HG02642 (cell line): ENCODE results near the gene KIF26B.
"Not testable (repeated sequence)": the region's sequence is repeated elsewhere in the genome, so short reads cannot be mapped to it uniquely, and the experiment has no call there.

Experiments
- ATAC-seq: cut with Tn5 transposase; IDR thresholded peaks from one replicate; pipeline ENCODE4 v1.9.1; 2021; ENCODE audit warnings: mild to moderate bottlenecking; ENCODE audit not compliant: unreplicated experiment, poor library complexity

KIF26B gene

DNA sequence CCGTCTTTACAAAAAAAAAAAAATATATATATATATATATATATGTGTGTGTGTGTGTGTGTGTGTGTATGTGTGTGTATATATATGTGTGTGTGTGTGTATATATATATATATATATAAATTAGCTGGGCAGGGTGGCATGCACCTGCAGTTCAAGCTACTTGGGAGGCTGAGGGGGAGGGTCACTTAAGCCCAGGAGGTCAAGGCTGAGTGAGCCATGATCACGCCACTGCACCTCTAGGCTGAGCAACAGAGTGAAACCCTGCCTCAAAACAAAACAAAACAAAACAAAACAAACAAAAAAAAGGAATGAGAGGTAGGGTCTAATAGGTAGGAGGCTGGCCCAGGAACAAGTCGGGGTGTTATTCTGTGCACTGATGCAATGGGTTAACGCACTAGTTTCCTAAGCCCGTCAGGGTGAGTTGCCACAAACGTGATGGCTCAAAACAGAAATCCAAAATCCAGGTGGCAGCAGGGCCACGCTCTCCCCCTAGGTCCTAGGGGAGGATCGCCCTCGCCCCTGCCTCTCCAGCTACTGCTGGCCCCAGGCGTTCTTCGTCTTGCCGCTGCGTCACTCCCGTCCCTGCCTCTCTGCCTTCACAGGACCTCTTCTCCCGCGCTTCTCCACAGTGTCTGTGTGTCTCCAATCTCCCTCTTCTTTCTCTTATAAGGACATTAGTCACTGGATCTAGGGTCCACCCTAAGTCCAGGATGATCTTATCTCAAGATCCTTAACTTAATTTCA, 24.3 kb upstream of the KIF26B start:
- not testable (repeated sequence) for ATAC-seq

GRCh38 chr1:245131026-245131393, 23.8 kb upstream of the KIF26B start:
- no peak for ATAC-seq

DNA sequence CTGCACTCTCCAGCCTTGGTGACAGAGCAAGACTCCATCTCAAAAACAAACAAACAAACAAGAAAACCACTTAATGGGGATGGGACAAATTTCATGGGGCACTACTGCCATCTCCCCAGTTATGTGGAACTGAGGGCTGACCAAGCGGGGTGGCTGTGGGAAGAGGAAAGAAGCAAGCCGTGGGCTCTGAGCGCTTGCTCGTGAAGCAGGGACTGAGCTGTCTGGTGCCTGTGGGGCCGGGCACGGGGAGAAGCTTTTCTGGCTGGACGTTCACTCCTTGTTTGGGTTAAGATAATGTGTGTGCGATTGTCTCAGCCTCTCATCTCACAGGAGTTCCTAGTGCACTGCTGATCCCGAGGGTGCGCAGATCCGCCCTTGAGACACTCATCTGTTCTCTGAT, 22.0 kb upstream of the KIF26B start:
- ATAC-seq, result no peak

GRCh38 chr1:245133995-245134715, 20.6 kb upstream of the KIF26B start:
- no peak for ATAC-seq

DNA sequence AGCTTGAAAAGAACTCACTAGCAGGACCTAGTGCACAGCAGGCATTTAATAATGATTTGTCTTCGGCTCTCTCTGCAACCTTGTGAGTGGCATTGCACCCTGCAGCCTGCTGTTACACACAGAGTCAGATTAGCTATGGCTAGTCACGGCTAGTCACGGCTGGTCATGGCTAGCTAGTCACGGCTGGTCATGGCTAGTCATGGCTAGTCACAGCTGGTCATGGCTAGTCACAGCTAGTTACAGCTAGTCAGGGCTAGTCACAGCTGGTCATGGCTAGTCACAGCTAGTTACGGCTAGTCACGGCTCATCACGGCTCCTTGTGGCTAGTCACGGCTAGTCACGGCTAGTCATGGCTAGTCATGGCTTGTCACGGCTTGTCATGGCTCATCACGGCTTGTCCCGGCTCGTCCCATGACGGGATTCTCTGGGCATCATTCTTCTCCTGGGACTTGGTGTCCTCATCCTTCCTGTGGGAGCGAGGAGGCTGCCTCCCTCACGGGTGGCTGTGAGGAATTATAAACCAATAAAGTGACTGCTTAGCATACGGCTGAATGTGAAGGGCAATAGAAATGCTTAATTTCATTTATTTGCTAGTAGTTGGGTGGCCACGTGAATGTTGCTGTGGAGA, 12.5 kb upstream of the KIF26B start:
- ATAC-seq, result no peak

GRCh38 chr1:245142976-245143375, 11.8 kb upstream of the KIF26B start:
- ATAC-seq, result no peak

DNA sequence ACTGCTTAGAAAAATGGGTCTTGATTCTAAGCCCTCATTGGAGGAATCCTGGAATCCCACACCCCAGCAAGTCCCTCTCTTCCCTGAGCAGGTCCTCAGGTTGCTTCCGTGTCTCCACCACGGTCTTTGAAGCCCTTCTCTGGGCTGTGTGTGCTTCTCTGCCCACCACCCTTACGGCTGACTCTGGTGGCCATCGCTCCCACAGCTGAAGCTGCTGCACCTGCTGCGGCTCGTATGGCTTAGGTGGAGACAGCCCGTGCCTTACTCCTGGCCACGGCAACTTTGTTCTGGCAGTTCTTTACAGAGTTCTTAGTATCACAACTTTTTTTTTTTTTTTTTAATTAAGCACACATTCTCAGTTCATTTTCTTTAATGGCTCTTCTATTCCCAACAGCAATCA, 10.9 kb upstream of the KIF26B start:
- no peak for ATAC-seq

GRCh38 chr1:245148069-245148468, 6.7 kb upstream of the KIF26B start:
- ATAC-seq, result no peak

- ATAC-seq, result no peak
These were observed 5.9 kb upstream of the KIF26B start for GRCh38 chr1:245148861-245149260.

DNA sequence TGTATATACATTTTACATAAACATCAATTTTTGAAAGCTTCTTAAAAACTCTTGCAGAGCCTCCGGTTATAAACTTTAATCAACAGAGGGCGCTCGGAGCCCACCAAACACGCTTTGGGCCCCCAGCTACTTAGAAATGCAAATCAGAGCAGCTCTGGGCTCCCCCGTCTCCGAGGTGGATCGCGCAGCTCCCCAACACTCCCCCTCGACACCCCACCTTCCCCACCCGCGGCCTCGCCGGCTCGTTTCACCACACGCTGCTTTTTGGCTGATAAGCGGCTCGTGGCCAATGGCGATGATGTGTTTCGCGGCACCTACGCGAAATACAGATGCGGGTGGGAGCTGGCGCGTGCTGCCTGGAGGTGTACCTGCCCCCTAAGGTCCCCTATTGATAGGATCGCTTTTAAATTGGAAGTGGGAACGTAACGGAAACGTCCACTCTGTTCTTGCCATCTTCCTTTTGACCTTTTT, 1.7 kb upstream of the KIF26B start:
- ATAC-seq, result no peak

GRCh38 chr1:245153552-245154428, 995 bp upstream of the KIF26B start:
- no peak for ATAC-seq

DNA sequence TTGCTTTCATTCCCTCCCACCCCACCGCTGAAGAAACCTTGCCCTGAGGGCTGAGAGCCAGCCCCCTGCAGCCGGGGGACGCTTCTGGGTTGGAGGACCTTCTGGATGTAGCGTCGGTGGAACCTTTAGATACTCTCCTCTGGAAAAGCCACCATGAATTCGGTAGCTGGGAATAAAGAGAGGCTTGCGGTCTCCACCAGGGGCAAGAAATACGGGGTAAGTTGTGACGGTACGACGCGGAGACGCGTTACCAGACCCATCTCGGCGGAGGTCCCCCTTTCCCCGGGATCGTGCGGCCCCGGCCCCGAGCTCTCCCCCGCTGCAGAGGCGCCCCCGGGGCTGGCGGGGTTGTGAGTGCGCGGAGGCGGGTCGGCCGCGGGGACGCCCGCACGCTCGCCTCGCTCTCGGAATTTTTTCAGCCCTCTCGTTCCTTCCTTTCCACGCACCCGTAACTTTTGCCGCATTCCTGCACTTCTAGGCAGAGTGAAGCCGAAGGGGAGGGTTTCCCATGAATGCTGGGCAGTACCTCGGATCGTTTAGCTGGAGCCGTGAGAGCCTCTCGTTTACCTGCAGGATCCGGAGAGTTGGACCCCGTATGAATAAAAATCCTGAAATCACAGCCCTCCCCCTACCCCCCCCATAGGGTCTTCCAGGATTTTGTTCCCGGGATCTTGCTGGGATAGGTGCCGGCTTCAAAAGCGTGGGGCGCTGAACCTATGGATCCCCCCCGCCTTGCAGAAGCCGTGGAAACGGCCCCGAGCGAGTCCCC, 671 bp downstream of the KIF26B start:
- no peak for ATAC-seq

- peak; percentile 91 for ATAC-seq
These were observed 1.4 kb downstream of the KIF26B start for GRCh38 chr1:245156041-245156735.

DNA sequence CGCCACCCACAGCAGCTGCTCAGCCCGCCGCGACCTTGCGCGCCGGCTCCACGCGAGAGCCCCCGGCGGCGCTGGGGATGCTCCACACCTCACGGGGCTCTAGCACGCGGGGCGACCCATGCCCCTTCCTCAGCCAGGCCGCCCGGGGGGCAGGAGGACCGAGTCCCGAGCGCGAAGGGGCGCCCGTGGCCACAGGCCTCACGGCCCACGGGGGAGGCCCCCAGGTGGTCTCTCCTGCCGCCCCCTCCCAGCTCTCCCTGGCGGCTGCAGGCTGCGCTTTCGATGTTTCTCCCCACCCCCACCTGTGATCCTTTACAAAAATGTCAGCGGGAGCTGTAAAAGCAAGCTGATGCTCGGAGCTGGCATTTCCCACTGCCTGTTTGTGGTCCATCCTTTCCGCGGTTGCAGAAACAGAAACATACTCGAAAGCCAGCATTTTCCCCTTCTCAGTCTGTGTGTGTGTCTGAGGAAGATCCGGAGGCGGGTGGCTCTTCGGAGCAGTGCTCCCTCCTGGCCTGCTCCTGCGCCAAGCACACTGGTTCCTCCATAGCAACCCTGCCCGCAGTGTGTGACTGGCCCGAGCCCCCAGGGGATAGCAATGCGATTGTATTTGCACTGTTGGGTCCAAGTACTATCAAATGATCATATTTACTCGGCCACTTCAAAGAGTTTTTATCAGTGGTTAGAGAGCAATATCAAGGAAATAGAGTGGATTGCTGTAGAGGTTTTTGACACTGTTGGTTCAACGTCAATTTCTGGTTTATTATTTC, 2.1 kb downstream of the KIF26B start:
- ATAC-seq, result no peak

GRCh38 chr1:245158913-245159312, 4.1 kb downstream of the KIF26B start:
- no peak for ATAC-seq

DNA sequence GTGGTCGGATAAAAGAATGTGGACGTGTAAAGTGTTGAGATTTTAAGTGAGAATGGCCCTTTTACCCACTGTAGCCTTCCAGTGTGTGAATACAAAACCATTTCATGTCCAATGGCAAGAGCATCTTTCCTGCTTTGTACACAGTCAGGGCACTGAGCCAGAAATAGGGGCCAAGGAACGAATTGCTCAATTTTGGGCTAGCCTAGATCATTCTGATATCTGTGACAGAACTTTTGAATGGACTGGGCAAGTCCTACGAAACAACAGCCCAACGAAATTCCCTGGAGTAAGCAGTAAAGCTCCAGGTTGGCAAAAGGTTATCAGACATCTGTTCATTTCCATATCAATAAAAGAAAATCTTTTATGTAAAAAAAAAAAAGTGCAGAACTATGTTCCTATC, 5.5 kb downstream of the KIF26B start:
- no peak for ATAC-seq

- no peak for ATAC-seq
These were observed 6.1 kb downstream of the KIF26B start for GRCh38 chr1:245160741-245161400.

DNA sequence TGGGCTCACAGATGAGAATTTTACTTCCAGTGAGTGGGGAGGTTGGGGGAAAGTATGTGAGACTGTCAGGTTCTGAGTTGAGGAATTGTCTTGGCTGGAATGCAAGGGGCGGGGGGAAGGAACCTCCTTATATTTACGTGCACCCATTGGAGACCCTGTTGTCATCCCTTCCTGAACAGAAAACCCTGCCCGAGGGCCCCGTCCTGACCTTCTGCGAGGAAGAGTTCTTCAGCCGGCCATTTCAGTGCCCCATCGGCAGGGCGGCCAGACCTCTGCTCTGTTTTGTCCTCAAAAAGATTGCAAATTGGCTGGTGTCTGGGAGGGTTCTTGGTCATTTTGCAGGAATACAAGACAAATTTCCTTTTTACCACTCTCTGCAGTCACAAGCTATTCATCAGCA, 7.1 kb downstream of the KIF26B start:
- no peak for ATAC-seq
